ENCODE results near the gene USF2. TPM values are rescaled to one million over a fixed set of nuclear protein-coding genes. Genes with fewer than 3 reads are reported as not detected.
A peak's percentile ranks its signal among the peaks of the same experiment; 100 is the strongest.

The USF2 gene
- total and polyA plus RNA-seq, 2 of the 8 experiments (the other 6 are each of a cell fraction or from before 2014, with no cell fraction given) = 74.1 to 109 TPM

- no peaks in the 10 kb centered on the region for H3K79me2 ChIP-seq (ENCODE audit: control insufficient read depth in 1 of 2, insufficient read depth in 2 of 2, low read length in 2 of 2)
- H2BK5ac ChIP-seq (ENCODE audit: low read depth, low read length) = peak overlapping the region; percentile 44; the same call in 1 of the 2 replicates
- H2BK120ac ChIP-seq (replicated peaks; ENCODE audit: low read depth, low read length) = no peak overlapping the region
- no peaks in the 10 kb centered on the region for H3K79me1 ChIP-seq (ENCODE audit: low read depth, low read length)
- H3K27me3 ChIP-seq (replicated peaks in 1 of 4; ENCODE audit: control insufficient read depth in 3 of 4, extremely low read depth in 1 of 4, insufficient read depth in 3 of 4, low read length in 3 of 4) = no peaks in the 10 kb centered on the region; a peak in 1 of 7 replicates
- H3K4me1 ChIP-seq (replicated peaks in 1 of 4; ENCODE audit: control insufficient read depth in 3 of 4, insufficient read depth in 4 of 4, low read length in 3 of 4) = peaks cover 0 to 12% (median 3%) of the 10 kb centered on the region in 4 experiments; a peak in 4 of 7 replicates
- 71% methylated on average over 40 of the region's 41 CpGs; no CpG with 5 or more reads in 1 of the 2 experiments for WGBS, 2 experiments (ENCODE audit: extremely low coverage in 1 of 2, insufficient coverage in 1 of 2, insufficient read length in 1 of 2, insufficient replicate concordance in 2 of 2, low coverage in 1 of 2, low lambda C conversion rate in 2 of 2, missing lambda C conversion rate in 1 of 2)
- FAIRE-seq (no peak), DNase-seq (ENCODE audit: low read depth in 1 of 2, low spot score in 2 of 2) (peak in 1 of 2 experiments; percentile 72)
- no peak overlapping the region for H3K9ac ChIP-seq (replicated peaks in 1 of 4; ENCODE audit: extremely low read depth in 1 of 4, low read depth in 3 of 4, low read length in 3 of 4)
- peak overlapping the region; percentile 15 to 28; a peak in 2 of 4 replicates for H3K4me2 ChIP-seq (ENCODE audit: insufficient read depth in 1 of 2, low read depth in 2 of 2, low read length in 2 of 2)
- no peak overlapping the region for H3K14ac ChIP-seq (ENCODE audit: insufficient read length)
- no peak overlapping the region for H3K56ac ChIP-seq (replicated peaks; ENCODE audit: insufficient read length, low read depth, low read length)
- peaks cover 0 to 7% of the 10 kb centered on the region in 2 experiments; a peak in 1 of 4 replicates for H3K9me3 ChIP-seq (ENCODE audit: insufficient read depth in 2 of 2, low read depth in 1 of 2, low read length in 1 of 2)
- H3K4ac ChIP-seq (replicated peaks; ENCODE audit: insufficient read length, low read depth, low read length) = peak overlapping the region; percentile 14
- H3K18ac ChIP-seq (ENCODE audit: extremely low read depth, low read length) = peak overlapping the region; percentile 62
- H2AFZ ChIP-seq (ENCODE audit: low read length) = peak overlapping the region; percentile 18; the same call in 1 of the 2 replicates
- H4K5ac ChIP-seq (ENCODE audit: insufficient read length, low read depth, low read length) = no peak overlapping the region
- H2BK20ac ChIP-seq (ENCODE audit: low read length) = no peak overlapping the region
- POLR2A ChIA-PET (ENCODE audit: partially characterized antibody) = interaction anchor here (0.6 to 2.2 kb wide), 11 partner anchors 10 to 169 kb away, joined by 3 to 9 read pairs (median 3); partner anchors contain the start of gene HAMP
- H3K23me2 ChIP-seq (ENCODE audit: low read depth, low read length) = no peaks in the 10 kb centered on the region
- peak overlapping the region; percentile 72; the same call in 1 of the 2 replicates for H2BK15ac ChIP-seq (ENCODE audit: low read length)
- H3K27ac ChIP-seq (ENCODE audit: low read depth, low read length) = no peak overlapping the region
- H3K36me3 ChIP-seq (ENCODE audit: control insufficient read depth in 2 of 4, insufficient read depth in 4 of 4, low read length in 3 of 4) = no peaks in the 10 kb centered on the region
- H4K91ac ChIP-seq (replicated peaks; ENCODE audit: insufficient read length, low read length) = no peak overlapping the region
- H3K4me3 ChIP-seq (ENCODE audit: extremely low read depth in 1 of 4, insufficient read depth in 2 of 4, low read depth in 3 of 4, low read length in 4 of 4) = peak overlapping the region in 1 of 4 experiments; percentile 32; a peak in 1 of 8 replicates
- H2AK5ac ChIP-seq (ENCODE audit: low read depth, low read length) = no peak overlapping the region; the same call in 1 of the 2 replicates
- H4K20me1 ChIP-seq (replicated peaks in 1 of 2; ENCODE audit: control insufficient read depth in 1 of 2, insufficient read depth in 2 of 2, low read length in 2 of 2) = no peaks in the 10 kb centered on the region
- H2BK12ac ChIP-seq (ENCODE audit: low read depth, low read length) = peak overlapping the region; percentile 43; the same call in 1 of the 2 replicates
- peak overlapping the region; percentile 58 for H4K8ac ChIP-seq (ENCODE audit: extremely low read depth, insufficient read depth, low read length)
- CTCF ChIA-PET (ENCODE audit: partially characterized antibody) = interaction anchor here (0.7 to 2.5 kb wide), 13 partner anchors 9 to 155 kb away, joined by 3 to 9 read pairs (median 4); partner anchors contain the start of genes FXYD5 and FXYD7
- no peak overlapping the region for H3K23ac ChIP-seq (ENCODE audit: insufficient read length)
- TF ChIP-seq ATF3 (IDR thresholded peaks at IDR 0.05; ENCODE audit: insufficient read depth, low read depth, low read length) = no peak
- TF ChIP-seq RBBP5 (IDR thresholded peaks at IDR 0.05; ENCODE audit: borderline replicate concordance, low read depth, low read length) = 0 out of 2 replicates have a peak, but pooled peaks have one; percentile 29
- TF ChIP-seq ZNF274 (IDR thresholded peaks at IDR 0.05; ENCODE audit: borderline replicate concordance, extremely low read depth, low read length) = no peak
- TF ChIP-seq TCF12 (IDR thresholded peaks at IDR 0.05; ENCODE audit: low read depth, low read length) = no peak
- TF ChIP-seq CTCF (IDR thresholded peaks at IDR 0.05; ENCODE audit: control extremely low read depth in 1 of 3, insufficient read depth in 1 of 3, low read depth in 1 of 3, low read length in 3 of 3) = peak; percentile 55 to 73 (median 63)
- no peak for TF ChIP-seq CHD2 (IDR thresholded peaks at IDR 0.05; ENCODE audit: low read length)
- TF ChIP-seq PHF8 (conservative IDR thresholded peaks at IDR 0.05; ENCODE audit: low read depth, low read length) = no peak
These were observed 43.8 kb upstream of the USF2 start for GRCh38 chr19:35224681-35225571.

All from H1 (cell line).